NT2/D1 (cell line): ENCODE data around the gene SCART1.
"Not testable (repeated sequence)": the region's sequence is repeated elsewhere in the genome, so short reads cannot be mapped to it uniquely, and the experiment has no call there.

Experiments used
- YY1 ChIP-seq: IDR thresholded peaks from 2 replicates; pipeline ENCODE4 v1.6.1; 2011; ENCODE audit not compliant: insufficient read length, insufficient read depth
- ZNF274 ChIP-seq: IDR thresholded peaks from 2 replicates; pipeline ENCODE4 v1.6.1; 2011; ENCODE audit warnings: mild to moderate bottlenecking, low read depth, low read length

- TF ChIP-seq ZNF274, YY1: not testable (repeated sequence)
Observed at GRCh38 chr10:133424102-133424501, 29.6 kb upstream of the SCART1 start.
